OCI-LY3 (cell line): Measurements from ENCODE around the gene AOX1.

Experiments
- H2AFZ ChIP-seq: fragments of 200-600, 300-600 bp; shearing (Covaris generic); 2 replicates; pipeline ENCODE4 v1.6.0; 2014; ENCODE audit warnings: antibody characterized with exemption, low read depth, low read length
- H3K27ac ChIP-seq: fragments of 200-600, 300-600 bp; sonication (generic); 2 replicates; pipeline ENCODE4 v1.5.1; 2014; ENCODE audit warnings: mild to moderate bottlenecking, low read length, moderate library complexity, mixed read lengths
- H3K27me3 ChIP-seq: fragments of 200-600, 300-600 bp; sonication (generic); 2 replicates; pipeline ENCODE4 v1.6.1; 2014; ENCODE audit warnings: low read depth, low read length, mixed read lengths
- H3K36me3 ChIP-seq: fragments of 200-600, 300-600 bp; sonication (generic); replicated peaks from 2 replicates; pipeline ENCODE3; 2014; ENCODE audit warnings: low read depth, low read length, mixed read lengths
- H3K4me1 ChIP-seq: fragments of 300-600, 200-600 bp; sonication (generic); 2 replicates; pipeline ENCODE4 v1.6.1; 2014; ENCODE audit warnings: low read length, mixed read lengths
- H3K4me2 ChIP-seq: fragments of 200-600, 300-600 bp; sonication (generic); 2 replicates; pipeline ENCODE4 v1.6.1; 2014; ENCODE audit warnings: low read length, mixed read lengths
- H3K4me3 ChIP-seq: fragments of 300-600, 200-600 bp; sonication (generic); 2 replicates; pipeline ENCODE4 v1.5.1; 2014; ENCODE audit warnings: antibody characterized with exemption, mild to moderate bottlenecking, low read length, moderate library complexity
- H3K79me2 ChIP-seq: fragments of 300-600, 200-600 bp; shearing (Covaris generic); 2 replicates; pipeline ENCODE4 v1.6.1; 2014; ENCODE audit warnings: mild to moderate bottlenecking, low read length, mixed read lengths
- H3K9ac ChIP-seq: fragments of 300-600, 200-600 bp; shearing (Covaris generic); 2 replicates; pipeline ENCODE4 v1.6.0; 2014; ENCODE audit warnings: mild to moderate bottlenecking, low read length, moderate library complexity
- H3K9me3 ChIP-seq: fragments of 200-600, 300-600 bp; shearing (Covaris generic); 2 replicates; pipeline ENCODE4 v1.6.1; 2014; ENCODE audit warnings: low read length, mixed read lengths; ENCODE audit not compliant: insufficient read depth
- H4K20me1 ChIP-seq: fragments of 200-600, 300-600 bp; sonication (generic); 2 replicates; pipeline ENCODE4 v1.6.1; 2016; ENCODE audit warnings: low read length, mixed read lengths; ENCODE audit not compliant: insufficient read depth
- CTCF ChIP-seq: fragments of 200-600, 300-600 bp; sonication (generic); IDR thresholded peaks from 2 replicates; pipeline ENCODE4 v1.5.1; 2014; ENCODE audit warnings: antibody characterized with exemption, low read length, low read depth
- EZH2phosphoT487 ChIP-seq: fragments of 200-600 bp; shearing (Covaris generic); IDR thresholded peaks from 2 replicates; pipeline ENCODE4 v1.6.1; 2018; ENCODE audit warnings: antibody characterized with exemption, mixed run types, low read depth

Gene AOX1

GRCh38 chr2:200664770-200665494 is 79.1 kb downstream of the AOX1 start:
- Histone ChIP-seq H3K4me3 (no peak overlapping the region), H2AFZ (no peak overlapping the region), H3K79me2 (no peaks in the 10 kb centered on the region), H3K9ac (no peak overlapping the region), H3K27ac (no peak overlapping the region), H3K4me2 (no peak overlapping the region), H3K9me3 (no peaks in the 10 kb centered on the region), H4K20me1 (no peaks in the 10 kb centered on the region), H3K27me3 (no peaks in the 10 kb centered on the region), H3K36me3 (no peaks in the 10 kb centered on the region), H3K4me1 (no peaks in the 10 kb centered on the region)
- TF ChIP-seq EZH2phosphoT487 (no peak), CTCF (no peak)

GRCh38 chr2:200665626-200666453 is 80.0 kb downstream of the AOX1 start:
- H3K9ac ChIP-seq = no peak overlapping the region
- no peak overlapping the region for H2AFZ ChIP-seq
- H3K27ac ChIP-seq = no peak overlapping the region
- no peaks in the 10 kb centered on the region for H3K36me3 ChIP-seq
- H3K4me3 ChIP-seq = no peak overlapping the region
- TF ChIP-seq CTCF = no peak
- TF ChIP-seq EZH2phosphoT487 = no peak
- H3K4me2 ChIP-seq = no peak overlapping the region
- H3K4me1 ChIP-seq = no peaks in the 10 kb centered on the region
- H3K9me3 ChIP-seq = no peaks in the 10 kb centered on the region
- no peaks in the 10 kb centered on the region for H3K79me2 ChIP-seq
- H3K27me3 ChIP-seq = no peaks in the 10 kb centered on the region
- H4K20me1 ChIP-seq = no peaks in the 10 kb centered on the region

- Histone ChIP-seq H2AFZ (no peak overlapping the region), H3K4me3 (no peak overlapping the region), H3K4me1 (no peaks in the 10 kb centered on the region), H3K27me3 (no peaks in the 10 kb centered on the region), H3K4me2 (no peak overlapping the region), H3K36me3 (no peaks in the 10 kb centered on the region), H4K20me1 (no peaks in the 10 kb centered on the region), H3K27ac (no peak overlapping the region), H3K9ac (no peak overlapping the region), H3K9me3 (no peaks in the 10 kb centered on the region), H3K79me2 (no peaks in the 10 kb centered on the region)
- TF ChIP-seq EZH2phosphoT487 (no peak), CTCF (no peak)
Observed at GRCh38 chr2:200667413-200667812, 81.6 kb downstream of the AOX1 start.

GRCh38 chr2:200668478-200668877 is 82.7 kb downstream of the AOX1 start:
- Histone ChIP-seq H3K4me2 (no peak overlapping the region), H3K9ac (no peak overlapping the region), H3K79me2 (no peaks in the 10 kb centered on the region)

More at GRCh38 chr2:200668478-200668877, 82.7 kb downstream of the AOX1 start:
- TF ChIP-seq CTCF = no peak
- no peak for TF ChIP-seq EZH2phosphoT487
- H3K27ac ChIP-seq = no peak overlapping the region
- H2AFZ ChIP-seq = no peak overlapping the region
- no peak overlapping the region for H3K4me3 ChIP-seq
- H3K4me1 ChIP-seq = no peaks in the 10 kb centered on the region
- no peaks in the 10 kb centered on the region for H3K36me3 ChIP-seq
- no peaks in the 10 kb centered on the region for H4K20me1 ChIP-seq
- H3K27me3 ChIP-seq = no peaks in the 10 kb centered on the region
- H3K9me3 ChIP-seq = no peaks in the 10 kb centered on the region
